GM19395 (cell line): Measurements from ENCODE around the gene ACAA2.
A peak's percentile ranks its signal among the peaks of the same experiment; 100 is the strongest.

Experiments used
- ATAC-seq: cut with Tn5 transposase; IDR thresholded peaks from one replicate; pipeline ENCODE4 v1.9.1; 2021; ENCODE audit warnings: mild to moderate bottlenecking, moderate library complexity; ENCODE audit not compliant: unreplicated experiment

The ACAA2 gene, protein sequence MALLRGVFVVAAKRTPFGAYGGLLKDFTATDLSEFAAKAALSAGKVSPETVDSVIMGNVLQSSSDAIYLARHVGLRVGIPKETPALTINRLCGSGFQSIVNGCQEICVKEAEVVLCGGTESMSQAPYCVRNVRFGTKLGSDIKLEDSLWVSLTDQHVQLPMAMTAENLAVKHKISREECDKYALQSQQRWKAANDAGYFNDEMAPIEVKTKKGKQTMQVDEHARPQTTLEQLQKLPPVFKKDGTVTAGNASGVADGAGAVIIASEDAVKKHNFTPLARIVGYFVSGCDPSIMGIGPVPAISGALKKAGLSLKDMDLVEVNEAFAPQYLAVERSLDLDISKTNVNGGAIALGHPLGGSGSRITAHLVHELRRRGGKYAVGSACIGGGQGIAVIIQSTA

GRCh38 chr18:49813319-49814146 is at the start of gene ACAA2:
Gene ACAA2 (minus strand): TSS chr18:49813533. CDS start chr18:49813484, 49 bp downstream.
- peak; percentile 83 for ATAC-seq

DNA sequence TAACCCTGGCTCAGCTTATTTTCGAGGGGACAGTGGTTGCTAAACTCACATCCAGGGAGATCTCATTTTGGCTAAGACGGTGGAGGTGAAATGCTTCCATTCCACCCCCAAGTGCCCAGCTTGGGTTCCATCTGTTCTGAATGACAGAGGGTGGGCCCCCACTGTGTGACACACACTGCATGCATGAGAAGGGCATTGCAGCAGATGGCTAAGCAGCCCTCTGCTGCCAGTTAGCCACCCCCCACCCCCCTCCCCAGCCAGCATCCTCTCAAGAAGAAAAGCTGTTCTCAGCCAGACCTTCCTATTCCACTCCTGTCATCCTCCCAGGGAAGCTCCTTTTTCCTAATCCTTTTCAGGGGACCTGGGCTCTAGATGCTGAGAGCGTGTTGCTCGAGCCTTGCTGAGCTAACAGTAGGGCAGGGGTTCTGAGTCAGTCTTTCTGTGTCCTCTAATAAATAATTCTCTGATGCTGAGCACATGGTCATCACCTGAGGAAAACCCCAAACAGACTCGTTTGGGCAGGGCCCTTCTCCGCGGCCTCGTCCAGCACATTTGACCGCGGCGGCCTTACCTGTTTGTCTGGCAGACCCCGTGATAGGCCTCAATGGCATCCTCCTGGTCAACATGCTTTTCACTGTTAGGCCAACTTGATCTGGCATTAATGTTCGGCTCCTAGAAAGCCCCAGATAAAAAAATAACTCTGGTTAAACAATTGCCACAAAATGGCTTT is 49.5 kb upstream of the ACAA2 start:
- no peak for ATAC-seq

DNA sequence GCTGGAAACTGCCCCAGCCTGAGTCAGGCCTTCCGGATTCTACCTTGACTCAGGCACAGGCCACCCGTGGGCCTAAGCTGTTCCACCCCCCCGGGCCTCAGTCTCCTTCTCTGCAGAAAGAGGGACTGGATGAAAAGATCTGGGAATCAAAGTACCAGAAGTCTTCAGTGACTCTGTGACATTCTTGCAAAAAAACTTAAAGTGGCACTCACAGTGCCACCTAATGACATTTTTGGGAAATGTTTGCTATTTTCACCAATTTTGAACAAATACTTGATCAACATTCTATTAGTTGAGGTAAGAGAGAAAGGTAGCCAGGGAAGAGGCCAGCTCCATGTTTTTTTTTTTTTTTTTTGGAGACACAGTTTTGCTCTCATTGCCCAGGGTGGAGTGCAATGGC is 48.3 kb upstream of the ACAA2 start:
- no peak for ATAC-seq

DNA sequence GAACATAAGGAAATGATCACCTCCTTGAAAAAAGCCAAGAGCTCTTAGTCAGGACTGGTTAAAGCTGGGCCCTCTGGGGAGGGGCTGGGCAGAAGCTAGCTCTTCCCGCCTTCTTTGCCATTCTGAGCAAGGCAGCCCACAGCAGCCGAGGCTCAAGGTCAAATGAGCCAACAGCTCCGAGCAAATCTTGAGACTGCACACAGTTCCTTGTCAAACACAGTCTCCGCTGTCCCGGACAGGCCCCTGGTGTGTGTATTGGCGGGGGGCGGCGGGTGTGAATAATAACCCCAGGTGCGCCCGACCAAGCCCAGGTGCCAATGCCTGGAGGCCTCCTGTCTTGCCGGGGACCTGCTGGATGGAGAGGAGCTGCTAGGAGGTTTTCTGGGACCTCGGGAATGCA is 46.4 kb upstream of the ACAA2 start:
- ATAC-seq = no peak

GRCh38 chr18:49859021-49859359 is 45.7 kb upstream of the ACAA2 start:
- ATAC-seq = no peak

DNA sequence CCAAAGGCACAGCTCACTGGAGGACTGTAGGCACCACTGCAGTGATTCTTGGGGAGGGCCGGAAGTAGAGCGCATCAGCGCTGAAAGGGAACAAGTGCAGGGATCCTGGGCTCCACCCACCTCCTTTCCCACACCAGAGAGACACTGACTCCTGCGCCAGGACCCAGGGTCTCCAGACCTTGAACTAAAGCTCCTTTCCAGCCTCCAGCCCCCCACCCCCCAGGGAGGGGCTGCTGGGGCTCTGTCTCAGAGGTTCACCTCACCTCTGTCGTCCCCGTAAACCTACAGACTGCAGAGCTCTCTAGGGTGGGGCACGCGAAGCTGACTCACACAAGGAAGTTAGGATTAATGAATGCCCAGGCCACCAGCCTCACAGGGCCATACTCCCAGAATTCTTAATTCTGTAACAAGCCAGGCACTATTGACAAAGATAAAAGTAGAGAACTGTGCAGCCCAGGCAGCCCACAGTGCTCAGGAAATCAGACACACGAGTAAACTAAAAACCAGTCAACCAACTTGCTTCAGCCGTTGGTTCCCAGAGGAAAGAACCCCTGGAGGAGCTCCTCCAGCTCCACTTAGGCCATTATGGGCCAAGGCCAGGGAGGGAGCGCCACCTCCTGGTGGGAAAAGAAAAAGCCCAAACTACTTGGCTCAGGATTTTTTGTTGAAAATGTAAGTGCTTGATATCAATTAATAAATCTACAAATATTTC is 45.1 kb upstream of the ACAA2 start:
- ATAC-seq = no peak

- no peak for ATAC-seq
Observed at GRCh38 chr18:49857708-49858107, 44.4 kb upstream of the ACAA2 start.

DNA sequence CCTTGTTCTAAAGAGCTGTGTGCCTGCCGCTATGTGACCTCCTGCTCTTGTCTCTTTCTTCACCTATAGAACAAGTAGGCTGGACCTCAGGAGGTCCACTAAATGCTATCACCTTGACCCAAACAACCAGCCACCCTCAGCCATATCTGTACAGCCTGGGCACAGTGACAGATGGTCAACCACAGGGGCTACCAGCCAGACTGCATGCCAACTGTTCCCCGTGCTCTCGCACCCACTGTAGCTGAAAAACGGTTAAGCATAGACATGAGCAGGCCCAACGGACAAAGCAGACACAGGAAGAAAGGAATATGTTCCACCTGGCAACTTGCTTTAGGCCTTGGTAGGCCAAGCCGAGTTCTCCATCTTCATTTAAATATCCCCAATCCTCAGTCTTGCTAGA is 43.2 kb upstream of the ACAA2 start:
- ATAC-seq = no peak

GRCh38 chr18:49855711-49856415 is 42.5 kb upstream of the ACAA2 start:
- no peak for ATAC-seq

DNA sequence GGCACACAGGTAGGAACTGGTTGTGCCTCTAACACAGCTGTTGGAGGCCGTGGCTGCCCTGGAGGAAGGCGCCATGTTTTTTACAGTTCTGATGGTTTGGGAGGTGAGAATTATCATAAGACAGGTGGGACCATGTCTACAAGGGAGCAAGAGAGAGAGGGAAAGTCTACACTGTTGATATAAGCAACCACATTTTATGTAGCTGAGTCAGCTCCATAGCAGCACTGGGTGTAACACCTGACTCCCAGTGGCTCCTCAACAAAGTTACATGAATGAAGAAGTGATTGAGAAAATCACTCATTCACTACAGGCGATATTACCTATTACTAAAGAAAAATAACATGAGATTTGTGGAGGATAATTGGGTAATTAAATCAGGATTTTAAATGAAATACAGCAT is 41.3 kb upstream of the ACAA2 start:
- no peak for ATAC-seq

DNA sequence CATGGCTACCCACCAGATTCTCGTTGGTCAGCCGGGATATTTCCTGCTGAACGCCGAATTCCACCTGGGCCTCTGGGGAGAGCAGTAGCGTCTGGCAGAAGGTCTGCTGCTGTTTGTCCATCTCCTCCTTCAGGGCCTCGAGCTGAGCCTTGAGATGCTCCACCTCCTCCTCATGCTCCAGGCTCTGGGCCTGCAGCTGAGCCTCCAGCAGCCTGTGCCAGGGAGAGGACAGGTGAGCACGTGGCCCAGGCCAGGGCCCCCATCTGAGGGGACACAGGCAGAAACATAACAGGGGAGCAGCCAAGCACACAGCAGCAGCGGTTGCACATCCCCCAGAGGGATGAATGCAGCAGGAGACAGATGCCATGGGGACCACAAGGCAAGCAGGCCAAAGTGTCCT is 40.1 kb upstream of the ACAA2 start:
- ATAC-seq = no peak

DNA sequence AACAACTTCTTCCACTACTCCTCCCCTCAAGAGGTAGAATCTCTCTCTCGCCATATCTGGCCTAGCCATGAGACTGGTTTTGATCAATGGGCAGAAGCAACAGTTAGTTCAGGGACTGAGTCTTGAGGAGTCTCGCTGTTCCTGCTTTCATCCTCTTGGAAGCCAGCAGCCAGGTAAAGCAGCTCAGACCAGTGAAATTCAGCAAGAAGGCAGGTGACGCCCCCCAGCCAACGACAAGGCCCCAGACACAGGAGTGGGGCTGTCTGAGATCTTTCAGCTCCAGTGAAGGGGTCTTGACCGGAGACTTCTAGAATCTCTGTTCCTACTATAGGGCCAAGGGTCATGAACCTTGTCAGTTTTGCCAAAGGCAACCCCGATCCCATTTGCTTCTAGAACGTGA is 39.7 kb upstream of the ACAA2 start:
- no peak for ATAC-seq

GRCh38 chr18:49851624-49852023 is 38.3 kb upstream of the ACAA2 start:
- ATAC-seq = no peak

DNA sequence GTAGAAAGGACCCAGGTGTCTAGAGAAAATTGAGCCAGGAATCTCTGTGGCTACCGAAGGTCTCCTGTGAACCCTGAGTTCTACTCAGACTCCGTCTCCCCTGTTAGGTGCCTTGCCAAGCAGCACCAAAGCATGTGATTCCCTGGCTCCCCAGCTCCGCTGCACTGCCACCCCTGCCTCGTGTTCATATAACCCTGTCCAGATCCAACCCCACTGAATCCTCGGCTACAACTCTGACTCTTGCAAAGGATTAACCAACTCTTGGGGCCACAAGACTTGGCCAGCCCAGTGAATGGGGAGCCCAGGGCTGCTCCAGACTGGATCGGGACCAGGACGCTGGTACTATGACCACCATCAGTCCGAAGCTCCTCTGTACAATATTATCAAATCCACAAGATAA is 37.3 kb upstream of the ACAA2 start:
- ATAC-seq = no peak

DNA sequence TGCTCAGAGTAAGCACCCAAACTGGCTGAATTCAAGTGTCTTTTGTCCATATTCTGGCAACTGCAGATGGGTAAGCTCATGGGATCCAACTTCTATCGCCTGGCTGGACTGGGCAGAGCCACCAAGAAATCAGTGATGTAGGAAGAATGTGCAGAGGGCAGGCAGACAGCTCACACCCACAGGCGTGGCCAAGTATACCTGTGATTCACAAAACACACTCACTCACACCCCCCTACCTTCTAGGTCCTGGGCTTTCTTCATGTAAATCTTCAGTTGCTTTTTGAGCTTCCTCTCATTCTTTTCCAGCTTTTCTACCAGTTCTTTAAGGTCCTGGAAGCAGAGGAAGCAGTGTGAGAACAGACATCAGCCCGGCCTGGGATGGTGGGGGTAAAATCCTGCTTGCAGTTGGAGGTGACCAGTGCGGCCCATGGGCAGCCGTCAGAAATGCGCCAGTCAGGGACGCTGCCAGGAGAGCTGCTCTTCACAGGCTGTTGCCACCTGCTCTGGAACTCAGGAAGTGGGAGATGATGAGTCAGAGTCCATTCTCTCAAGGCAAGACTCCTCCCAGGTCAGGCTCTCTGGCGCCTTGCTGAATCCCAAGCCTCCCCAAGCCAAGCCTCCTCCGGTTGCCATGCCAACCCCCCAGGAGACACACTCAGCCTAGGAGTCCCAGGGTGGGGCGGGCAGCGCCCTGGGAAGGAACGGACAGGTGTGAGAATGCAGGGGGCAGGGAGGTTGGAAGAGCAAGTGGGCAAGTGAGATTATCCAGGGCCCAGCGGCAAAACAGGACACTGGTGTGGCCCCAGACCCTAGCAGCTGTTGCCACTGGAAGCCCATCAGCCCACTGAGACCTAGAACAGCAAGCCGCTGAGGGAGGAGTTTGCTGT is 36.2 kb upstream of the ACAA2 start:
- ATAC-seq = no peak

- ATAC-seq = no peak
Observed at GRCh38 chr18:49848115-49848514, 34.8 kb upstream of the ACAA2 start.

DNA sequence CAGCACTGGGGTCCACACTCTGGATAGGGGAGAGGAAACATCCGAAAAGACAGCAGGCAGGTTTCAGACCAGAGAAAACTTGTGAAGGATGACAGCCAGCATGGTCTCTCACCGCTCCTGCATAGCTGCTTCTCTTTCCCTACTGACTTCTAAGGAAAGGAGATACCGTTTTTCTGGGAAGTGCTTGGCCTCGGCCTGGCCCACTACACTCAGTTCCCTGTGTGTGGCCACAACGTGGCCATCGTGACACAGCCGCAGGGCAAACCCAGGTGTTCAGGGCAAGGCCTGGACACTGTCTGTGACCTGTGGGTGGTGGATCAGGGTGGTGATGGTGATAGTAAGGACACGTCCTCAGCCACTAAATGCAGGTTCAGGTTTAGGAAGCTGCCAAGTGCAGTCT is 34.2 kb upstream of the ACAA2 start:
- no peak for ATAC-seq

GRCh38 chr18:49846718-49847470 is 33.6 kb upstream of the ACAA2 start:
- ATAC-seq = no peak

DNA sequence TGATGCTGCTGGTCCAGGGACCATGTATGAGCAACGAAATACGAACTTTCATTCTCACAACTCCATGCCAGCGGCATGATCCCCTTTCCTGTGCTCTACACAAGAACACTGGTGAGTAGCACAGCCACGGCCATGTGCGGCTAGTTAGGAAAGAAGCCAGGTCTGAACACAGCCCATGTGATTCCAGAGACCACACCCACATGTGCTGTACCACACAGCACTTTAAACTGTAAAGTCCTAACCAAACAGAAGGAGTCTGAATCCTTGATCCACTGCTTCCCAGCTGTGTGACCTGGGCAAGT is 33.0 kb upstream of the ACAA2 start:
- ATAC-seq = no peak
